Erythroblast (primary cell): Measurements from ENCODE around the gene SLC48A1.

Experiments used
- DNase-seq, 2 experiments: peaks; one replicate each; lab custom pipeline; 2025; lab: John Stamatoyannopoulos, UW
- GATA1 ChIP-seq: IDR thresholded peaks from 2 replicates; pipeline ENCODE4 v1.6.1; 2011; ENCODE audit warnings: low read depth, mild to moderate bottlenecking, control low read depth, low read length, moderate library complexity
- POLR2A ChIP-seq: IDR thresholded peaks from 2 replicates; pipeline ENCODE4 v1.6.1; 2011; ENCODE audit warnings: mild to moderate bottlenecking, low read length

Gene SLC48A1

GRCh38 chr12:47773062-47773857, at the start of gene SLC48A1:
Gene SLC48A1, plus strand, starts transcription at chr12:47773238. Its CDS starts 67 bp downstream, at chr12:47773305.
- DNase-seq = peak; percentile 89 to 92
- TF ChIP-seq GATA1 (no peak), POLR2A (peak; percentile 65)

GRCh38 chr12:47725091-47725772, 47.8 kb upstream of the SLC48A1 start, which contains the start of gene ENDOU:
Gene ENDOU, minus strand, starts transcription at chr12:47725490. Its CDS starts 77 bp downstream, at chr12:47725413.
- TF ChIP-seq POLR2A = no peak
- TF ChIP-seq GATA1 = no peak
- DNase-seq = no peak

- DNase-seq = no peak
- TF ChIP-seq POLR2A = no peak
- TF ChIP-seq GATA1 = no peak
These were observed 47.1 kb upstream of the SLC48A1 start for GRCh38 chr12:47725893-47726292.

GRCh38 chr12:47729233-47729632, 43.8 kb upstream of the SLC48A1 start:
- DNase-seq = no peak

GRCh38 chr12:47730341-47730744, 42.7 kb upstream of the SLC48A1 start:
- DNase-seq = no peak
- TF ChIP-seq GATA1 = no peak
- no peak for TF ChIP-seq POLR2A

More at GRCh38 chr12:47729233-47729632, 43.8 kb upstream of the SLC48A1 start:
- TF ChIP-seq GATA1 = no peak
- no peak for TF ChIP-seq POLR2A

GRCh38 chr12:47731723-47732122, 41.3 kb upstream of the SLC48A1 start:
- DNase-seq = no peak
- no peak for TF ChIP-seq GATA1
- no peak for TF ChIP-seq POLR2A

GRCh38 chr12:47732504-47732903, 40.5 kb upstream of the SLC48A1 start:
- TF ChIP-seq POLR2A = no peak
- no peak for TF ChIP-seq GATA1
- no peak for DNase-seq

- no peak for DNase-seq
- no peak for TF ChIP-seq POLR2A
- no peak for TF ChIP-seq GATA1
These were observed 39.9 kb upstream of the SLC48A1 start for GRCh38 chr12:47733142-47733541.

GRCh38 chr12:47734725-47735480, 38.1 kb upstream of the SLC48A1 start:
- DNase-seq = no peak
- no peak for TF ChIP-seq GATA1
- no peak for TF ChIP-seq POLR2A

GRCh38 chr12:47735649-47736048, 37.4 kb upstream of the SLC48A1 start:
- no peak for DNase-seq
- TF ChIP-seq GATA1 (no peak), POLR2A (no peak)

GRCh38 chr12:47736216-47736615, 36.8 kb upstream of the SLC48A1 start:
- TF ChIP-seq POLR2A (no peak), GATA1 (no peak)
- DNase-seq = no peak

GRCh38 chr12:47736877-47737676, 36.0 kb upstream of the SLC48A1 start:
- peak in 1 of 2 experiments; percentile 24 for DNase-seq
- TF ChIP-seq POLR2A (no peak), GATA1 (no peak)

GRCh38 chr12:47737936-47738594, 35.0 kb upstream of the SLC48A1 start:
- DNase-seq = no peak
- TF ChIP-seq GATA1 (no peak), POLR2A (no peak)
